HG02885 (cell line): Measurements from ENCODE around the gene MIEF1.

Source experiments
- ATAC-seq: cut with Tn5 transposase; IDR thresholded peaks from one replicate; pipeline ENCODE4 v1.9.1; 2021; ENCODE audit warnings: mild to moderate bottlenecking; ENCODE audit not compliant: unreplicated experiment, poor library complexity

The MIEF1 gene

GRCh38 chr22:39554151-39554550 is 52.1 kb downstream of the MIEF1 start:
- ATAC-seq = no peak

- no peak for ATAC-seq
Measured at GRCh38 chr22:39556970-39557841, 55.1 kb downstream of the MIEF1 start.

- no peak for ATAC-seq
Measured at GRCh38 chr22:39558254-39558727, 56.2 kb downstream of the MIEF1 start.

DNA sequence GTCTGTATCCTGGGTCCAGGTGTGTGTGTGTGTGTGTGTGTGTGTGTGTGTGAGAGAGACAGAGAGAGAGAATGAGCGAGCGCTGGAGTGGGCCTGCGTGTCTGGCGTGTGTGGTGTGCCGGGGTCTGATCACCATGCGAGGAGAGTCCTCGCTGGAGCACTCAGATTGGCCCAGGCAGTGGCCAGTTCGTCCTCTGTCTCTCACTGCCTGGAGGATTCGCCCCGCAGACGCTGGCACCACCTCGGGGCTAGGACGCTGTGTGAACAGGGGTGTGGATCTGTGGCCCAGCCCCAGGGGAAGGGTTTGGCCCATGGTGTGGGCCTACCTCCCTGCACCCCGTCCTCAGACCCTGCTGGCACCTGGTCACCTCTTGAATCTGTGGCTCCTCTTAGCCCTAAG is 56.9 kb downstream of the MIEF1 start:
- no peak for ATAC-seq

- ATAC-seq = no peak
Measured at GRCh38 chr22:39559456-39560105, 57.5 kb downstream of the MIEF1 start.

GRCh38 chr22:39560127-39560526 is 58.0 kb downstream of the MIEF1 start:
- no peak for ATAC-seq

DNA sequence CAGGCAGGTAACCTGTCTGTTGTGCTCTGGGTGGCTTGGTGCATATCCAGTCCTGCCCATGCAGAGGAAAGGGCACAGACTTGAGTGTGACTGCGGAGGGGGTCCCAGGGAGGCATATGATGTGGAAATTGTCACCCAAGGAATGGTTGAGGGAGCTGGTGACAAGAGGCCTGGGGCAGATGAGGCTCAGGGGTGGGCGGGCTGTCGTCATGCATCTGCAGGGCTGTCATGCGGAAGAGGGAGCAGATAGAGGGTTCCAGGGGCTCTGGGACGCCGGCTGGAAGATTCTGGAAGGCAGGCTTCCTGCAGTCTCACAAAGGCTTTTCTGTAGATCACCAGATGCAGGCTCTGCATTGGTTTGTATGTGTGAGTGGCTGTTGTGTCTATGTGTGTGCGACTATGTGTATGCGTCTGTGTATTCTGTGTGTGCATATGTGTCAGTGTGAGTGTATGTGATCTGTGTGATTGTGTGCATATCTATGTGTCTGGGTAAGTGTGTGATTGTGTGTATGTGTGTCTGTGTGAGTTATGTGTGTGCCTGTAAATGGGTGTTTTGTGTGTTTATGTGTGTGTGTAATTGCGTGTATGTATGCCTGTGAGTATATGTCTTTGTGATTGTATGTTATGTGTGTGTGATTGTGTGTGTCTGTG is 60.9 kb downstream of the MIEF1 start:
- no peak for ATAC-seq

GRCh38 chr22:39563571-39564428 is 61.7 kb downstream of the MIEF1 start:
- no peak for ATAC-seq

DNA sequence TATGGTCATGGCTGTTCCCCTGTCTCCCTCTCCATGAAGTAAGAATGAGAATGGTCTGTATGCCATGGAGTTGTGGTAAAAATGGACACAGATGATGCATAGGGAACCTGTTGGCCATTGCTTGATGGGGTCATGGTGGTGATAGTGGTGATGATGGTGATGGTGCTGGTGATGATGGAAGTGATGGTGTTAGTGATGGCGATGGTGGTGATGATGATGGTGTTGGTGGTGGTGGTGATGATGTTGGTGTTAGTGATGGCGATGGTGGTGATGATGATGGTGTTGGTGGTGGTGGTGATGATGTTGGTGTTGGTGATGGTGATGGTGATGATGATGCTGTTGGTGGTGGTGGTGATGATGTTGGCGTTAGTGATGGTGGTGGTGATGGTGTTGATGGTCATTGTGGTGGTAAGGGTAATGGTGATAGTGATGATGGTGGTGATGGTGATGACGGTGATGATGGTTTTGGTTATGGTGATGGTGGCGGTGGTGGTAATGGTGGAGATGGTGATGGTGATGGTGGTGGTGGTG is 63.4 kb downstream of the MIEF1 start:
- no peak for ATAC-seq

DNA sequence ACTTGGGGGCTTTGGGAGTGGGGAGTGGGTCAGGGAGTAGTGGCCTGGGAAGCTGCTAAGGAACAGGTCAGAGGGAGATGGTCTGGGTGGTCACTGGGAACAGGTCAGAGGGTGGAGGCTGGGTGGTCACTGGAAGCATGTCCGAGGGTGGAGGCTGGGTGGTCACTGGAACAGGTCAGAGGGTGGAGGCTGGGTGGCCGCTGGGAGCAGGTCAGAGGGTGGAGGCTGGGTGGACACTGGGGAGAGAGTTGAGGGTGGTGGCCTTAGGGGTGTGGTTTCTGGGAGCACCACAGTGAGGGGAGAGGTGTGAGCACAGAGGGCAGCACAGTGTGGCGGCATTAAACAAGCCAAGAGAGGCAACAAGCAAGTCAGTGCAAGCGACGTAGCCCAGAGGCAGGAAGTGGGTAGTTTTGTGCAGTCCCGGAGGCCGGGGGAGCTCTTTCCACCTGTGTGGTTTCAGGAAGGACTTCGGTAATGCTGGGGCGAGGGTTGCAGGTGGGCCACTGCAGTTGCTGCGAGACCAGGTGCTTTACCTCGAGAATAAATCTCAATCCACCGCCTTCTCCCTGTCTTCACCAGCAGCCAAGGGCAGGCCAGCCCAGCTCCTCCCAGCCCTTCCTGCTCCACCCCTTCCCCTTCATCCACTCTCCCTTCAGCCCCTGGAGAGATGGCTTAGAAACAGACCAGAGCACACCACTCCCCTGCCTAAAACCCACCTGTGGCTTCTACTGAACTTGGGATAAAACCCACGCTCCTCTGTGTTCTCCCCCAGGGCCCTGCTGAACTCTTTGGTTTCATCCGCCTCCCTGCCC is 65.3 kb downstream of the MIEF1 start:
- ATAC-seq = no peak
